NCI-H82 treated with DMSO at 0.1 percent for 48 hours (cell line): ENCODE measurements around the gene CRBN.
A peak's percentile ranks its signal among the peaks of the same experiment; 100 is the strongest.

Source experiments
- DNase-seq: peaks from one replicate; lab custom pipeline; 2025; ENCODE audit not compliant: unreplicated experiment; lab: John Stamatoyannopoulos, UW

Gene CRBN

GRCh38 chr3:3179407-3180094 is at the start of gene CRBN:
Gene CRBN (minus strand): TSS chr3:3179691. CDS start chr3:3179687, 4 bp downstream.
- DNase-seq = peak; percentile 57

GRCh38 chr3:3227640-3228039 is 48.1 kb upstream of the CRBN start:
- DNase-seq = no peak

- DNase-seq = no peak
Measured at GRCh38 chr3:3221528-3221927, 42.0 kb upstream of the CRBN start.

- no peak for DNase-seq
Measured at GRCh38 chr3:3216401-3216800, 36.9 kb upstream of the CRBN start.

GRCh38 chr3:3212781-3213440 is 33.4 kb upstream of the CRBN start:
- DNase-seq = no peak

- no peak for DNase-seq
Measured at GRCh38 chr3:3209714-3210113, 30.2 kb upstream of the CRBN start.

- no peak for DNase-seq
Measured at GRCh38 chr3:3209057-3209456, 29.6 kb upstream of the CRBN start.

GRCh38 chr3:3201611-3202010 is 22.1 kb upstream of the CRBN start:
- DNase-seq = no peak

GRCh38 chr3:3200632-3201212 is 21.2 kb upstream of the CRBN start:
- DNase-seq = peak; percentile 30

GRCh38 chr3:3199306-3199705 is 19.8 kb upstream of the CRBN start:
- DNase-seq = no peak

- DNase-seq = peak; percentile 1
Measured at GRCh38 chr3:3196148-3196861, 16.8 kb upstream of the CRBN start.

- no peak for DNase-seq
Measured at GRCh38 chr3:3194861-3195260, 15.4 kb upstream of the CRBN start.

GRCh38 chr3:3192286-3192675 is 12.8 kb upstream of the CRBN start:
- DNase-seq = no peak

- no peak for DNase-seq
Measured at GRCh38 chr3:3191675-3192285, 12.3 kb upstream of the CRBN start.

- no peak for DNase-seq
Measured at GRCh38 chr3:3189961-3190360, 10.5 kb upstream of the CRBN start.

GRCh38 chr3:3189102-3189727 is 9.7 kb upstream of the CRBN start:
- no peak for DNase-seq

GRCh38 chr3:3184876-3185275 is 5.4 kb upstream of the CRBN start:
- no peak for DNase-seq

- DNase-seq = no peak
Measured at GRCh38 chr3:3180456-3180855, 965 bp upstream of the CRBN start.

- DNase-seq = no peak
Measured at GRCh38 chr3:3178498-3179328, 778 bp downstream of the CRBN start.

- DNase-seq = no peak
Measured at GRCh38 chr3:3177861-3178497, 1.5 kb downstream of the CRBN start.
